BLaER1 treated with 17β-estradiol and CSF1 and Interleukin-3, amounts not matched to agents 10 nM and 100 nM (cell line): ENCODE measurements around the gene FAM120AOS.

ENCODE experiments used
- H3K27ac ChIP-seq, 11 experiments: shearing (Covaris generic); formaldehyde crosslinking; 2 replicates each; pipeline ENCODE4 v1.8.1; 2022
- H3K27me3 ChIP-seq, 11 experiments: shearing (Covaris generic); formaldehyde crosslinking; 2 replicates each; pipeline ENCODE4 v1.8.1; 2022
- H3K36me3 ChIP-seq, 11 experiments: shearing (Covaris generic); formaldehyde crosslinking; 2 replicates each; pipeline ENCODE4 v1.8.1; 2022
- H3K4me1 ChIP-seq, 10 experiments: shearing (Covaris generic); formaldehyde crosslinking; 2 replicates each; pipeline ENCODE4 v1.8.1; 2022
- H3K4me2 ChIP-seq, 11 experiments: shearing (Covaris generic); formaldehyde crosslinking; 2 replicates each; pipeline ENCODE4 v1.8.1; 2022
- H3K4me3 ChIP-seq, 10 experiments: shearing (Covaris generic); formaldehyde crosslinking; 2 replicates each; pipeline ENCODE4 v1.8.1; 2022
- H3K9ac ChIP-seq, 11 experiments: shearing (Covaris generic); formaldehyde crosslinking; 2 replicates each; pipeline ENCODE4 v1.8.1; 2022
- H3K9me3 ChIP-seq, 11 experiments: shearing (Covaris generic); formaldehyde crosslinking; replicated peaks in 1 of 11; 2 replicates each; pipeline ENCODE4 v1.8.1; 2022
- H4K20me1 ChIP-seq, 11 experiments: shearing (Covaris generic); formaldehyde crosslinking; 2 replicates each; pipeline ENCODE4 v1.8.1; 2022
- Cebpa-rat ChIP-seq, 11 experiments: shearing (Covaris generic); IDR thresholded peaks; 2 replicates each; pipeline ENCODE4 v1.8.1; 2022

The FAM120AOS gene

DNA sequence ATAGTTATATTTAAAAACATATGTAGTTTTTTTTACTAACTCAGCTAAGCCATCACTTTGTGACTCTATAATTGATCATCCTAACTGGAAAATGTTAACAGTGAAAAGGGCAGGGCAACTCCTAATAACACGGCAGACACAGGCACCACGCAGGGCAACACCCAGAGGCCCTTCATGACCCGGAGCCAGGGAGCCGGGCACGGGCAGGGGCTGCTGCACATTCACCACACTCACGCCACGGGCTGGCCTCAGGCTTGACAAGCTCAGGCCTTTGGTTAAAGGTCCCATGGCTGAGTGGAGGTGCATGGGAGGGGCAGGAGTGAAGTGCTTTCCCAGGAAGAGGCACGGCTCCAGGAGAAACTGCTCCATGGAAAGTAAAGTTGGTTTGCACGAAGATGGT is 54.9 kb downstream of the FAM120AOS start:
- Histone ChIP-seq H3K4me3 (no peak overlapping the region), H3K4me2 (no peak overlapping the region), H3K36me3 (no peaks in the 10 kb centered on the region), H3K9me3 (no peaks in the 10 kb centered on the region), H3K9ac (no peak overlapping the region), H3K27ac (no peak overlapping the region), H4K20me1 (no peaks in the 10 kb centered on the region), H3K4me1 (peaks cover 0 to 6% (median 0%) of the 10 kb centered on the region in 10 experiments; a peak in 2 of 20 replicates), H3K27me3 (no peaks in the 10 kb centered on the region)
- TF ChIP-seq Cebpa-rat (IDR thresholded peaks at IDR 0.05): no peak

GRCh38 chr9:93397661-93398373 is 55.6 kb downstream of the FAM120AOS start:
- TF ChIP-seq Cebpa-rat (IDR thresholded peaks at IDR 0.05): no peak
- Histone ChIP-seq H3K36me3 (no peaks in the 10 kb centered on the region), H3K27me3 (no peaks in the 10 kb centered on the region), H3K4me3 (no peak overlapping the region), H4K20me1 (no peaks in the 10 kb centered on the region), H3K27ac (no peak overlapping the region), H3K4me1 (peaks cover 0 to 6% (median 0%) of the 10 kb centered on the region in 10 experiments; a peak in 2 of 20 replicates), H3K9ac (no peak overlapping the region), H3K9me3 (no peaks in the 10 kb centered on the region), H3K4me2 (peak overlapping the region in 1 of 11 experiments; percentile 19; a peak in 1 of 22 replicates)
